ENCODE results near the gene C19orf12.

Gene C19orf12

GRCh38 chr19:29670255-29670654 lies 44.8 kb downstream of the C19orf12 start:
- in situ Hi-C loops (cut with MboI; ENCODE audit: low pct_unique_long_range_greater_than_20kb, low sequenced_read_pairs), result no loop called here
- no peak for DNase-seq

DNA sequence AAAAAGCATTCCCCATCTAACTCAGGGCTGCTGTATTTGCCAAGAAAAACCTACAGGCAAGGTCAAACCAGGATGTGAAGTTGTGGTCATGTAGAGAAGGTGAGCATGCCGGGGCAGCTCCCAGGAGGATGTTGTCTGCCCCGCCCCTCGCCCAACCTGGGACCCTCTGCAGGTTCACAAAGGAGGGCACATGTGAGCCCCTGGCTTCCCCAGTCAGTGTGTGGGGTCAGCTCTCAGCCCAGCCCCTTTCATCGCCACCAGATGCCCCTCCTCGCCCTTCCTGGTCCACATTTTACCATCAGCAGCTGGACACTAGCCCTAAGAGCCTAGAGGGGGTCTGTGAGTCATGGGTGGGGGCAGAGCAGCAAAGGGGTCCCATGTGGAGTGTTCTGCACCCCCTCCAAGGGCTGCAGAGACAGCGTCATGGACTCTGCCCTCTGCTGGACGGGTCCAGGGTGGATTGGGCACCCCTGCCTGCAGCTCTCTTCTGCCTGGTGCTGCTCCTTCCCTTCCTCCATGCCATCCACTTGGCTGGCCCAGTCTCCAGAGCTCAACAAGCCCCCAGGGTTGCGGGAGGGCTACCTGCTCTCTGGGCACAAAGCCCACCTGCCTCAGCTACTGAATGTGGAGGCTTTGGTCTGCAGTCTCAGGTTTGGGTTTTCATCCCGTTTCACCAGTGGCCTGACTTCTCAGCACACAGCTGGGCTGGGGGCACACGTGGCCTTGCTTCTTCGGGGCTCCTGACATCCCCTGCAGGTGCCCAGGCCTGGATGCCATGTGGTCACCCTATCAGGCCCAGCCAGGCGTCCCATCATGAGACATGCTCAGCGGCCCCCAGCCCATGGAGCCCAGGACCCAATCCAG lies 46.1 kb downstream of the C19orf12 start:
- in situ Hi-C loops (cut with MboI; ENCODE audit: low pct_unique_long_range_greater_than_20kb, low sequenced_read_pairs), result no loop called here
- no peak for DNase-seq

DNA sequence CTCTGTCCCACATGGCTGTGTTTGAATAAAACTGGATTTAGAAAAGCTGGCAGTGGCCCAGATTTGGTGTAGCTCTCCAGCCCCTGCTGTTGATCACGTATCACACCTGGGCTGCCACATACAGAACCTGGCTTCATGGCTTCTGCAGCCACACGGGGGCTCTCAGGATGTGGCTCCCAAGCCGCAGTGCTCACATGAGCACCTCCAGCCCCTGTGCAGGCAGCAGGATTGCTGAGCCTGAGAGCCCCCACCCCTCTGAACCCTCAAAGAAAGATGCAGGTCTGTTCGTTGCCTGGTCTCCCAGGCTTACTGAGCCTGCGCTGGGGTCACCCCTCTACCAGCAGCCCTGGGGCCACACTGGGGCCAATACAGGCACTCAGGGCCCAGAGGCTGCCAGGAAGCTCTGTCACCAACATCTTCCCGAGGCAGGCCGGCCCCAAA lies 47.1 kb downstream of the C19orf12 start:
- no peak for DNase-seq
- in situ Hi-C loops (cut with MboI; ENCODE audit: low pct_unique_long_range_greater_than_20kb, low sequenced_read_pairs), result no loop called here

DNA sequence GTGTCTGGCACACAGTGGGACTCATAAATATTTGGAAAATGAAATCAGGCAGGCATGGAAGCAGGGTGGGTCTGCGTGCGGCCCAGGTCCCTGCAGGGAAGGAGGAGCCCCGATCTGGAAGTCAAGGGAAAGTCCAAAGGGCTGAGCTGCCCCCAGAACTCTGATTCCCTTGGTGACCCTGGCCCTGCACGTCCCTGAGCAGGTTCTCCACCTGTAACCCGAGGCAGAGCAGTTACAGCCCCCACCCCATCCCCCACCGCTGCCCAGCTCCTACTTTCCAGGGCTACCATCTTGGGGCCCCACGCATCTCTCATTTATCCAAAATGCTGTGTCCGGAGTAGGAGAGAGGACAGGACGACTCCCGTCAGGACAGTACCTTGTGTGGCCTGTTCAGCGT lies 47.7 kb downstream of the C19orf12 start:
- no peak for DNase-seq
- in situ Hi-C loops (cut with MboI; ENCODE audit: low pct_unique_long_range_greater_than_20kb, low sequenced_read_pairs), result no loop called here

GRCh38 chr19:29666578-29667386 lies 48.3 kb downstream of the C19orf12 start:
- in situ Hi-C loops (cut with MboI; ENCODE audit: low pct_unique_long_range_greater_than_20kb, low sequenced_read_pairs), result no loop called here

GRCh38 chr19:29665826-29666577 lies 49.1 kb downstream of the C19orf12 start:
- DNase-seq, result peak; percentile 25
- in situ Hi-C loops (cut with MboI; ENCODE audit: low pct_unique_long_range_greater_than_20kb, low sequenced_read_pairs), result no loop called here

More at GRCh38 chr19:29666578-29667386, 48.3 kb downstream of the C19orf12 start:
- DNase-seq, result peak; percentile 45

- peak; percentile 88 for DNase-seq
- in situ Hi-C loops (cut with MboI; ENCODE audit: low pct_unique_long_range_greater_than_20kb, low sequenced_read_pairs), result no loop called here
These were observed 49.7 kb downstream of the C19orf12 start, which contains the start of gene PLEKHF1 for GRCh38 chr19:29665215-29665825. PLEKHF1 (plus strand) TSS chr19:29665461; CDS start chr19:29673840, 8,379 bp downstream.

DNA sequence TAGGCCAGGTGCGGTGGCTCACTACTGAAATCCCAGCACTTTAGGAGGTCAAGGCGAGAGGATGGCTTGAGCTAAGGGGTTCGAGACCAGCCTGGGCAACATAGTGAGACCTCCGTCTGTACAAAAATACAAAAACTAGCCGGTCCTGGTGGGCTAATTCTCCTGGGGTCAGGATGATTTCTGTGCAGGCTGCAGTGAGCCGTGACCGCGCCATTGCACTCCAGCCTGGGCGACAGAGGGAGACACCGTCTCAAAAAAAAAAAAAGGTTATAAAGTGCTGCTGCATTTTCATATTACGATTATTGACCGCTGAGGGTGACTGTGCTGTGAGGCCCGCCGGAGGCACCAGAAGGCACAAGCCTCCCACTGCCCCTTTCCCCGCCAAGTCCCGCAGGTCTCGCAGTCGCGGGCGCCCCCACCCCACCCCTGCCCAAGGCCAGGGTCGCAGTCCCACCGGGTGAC lies 50.3 kb downstream of the C19orf12 start:
- in situ Hi-C loops (cut with MboI; ENCODE audit: low pct_unique_long_range_greater_than_20kb, low sequenced_read_pairs), result no loop called here
- DNase-seq, result no peak

DNA sequence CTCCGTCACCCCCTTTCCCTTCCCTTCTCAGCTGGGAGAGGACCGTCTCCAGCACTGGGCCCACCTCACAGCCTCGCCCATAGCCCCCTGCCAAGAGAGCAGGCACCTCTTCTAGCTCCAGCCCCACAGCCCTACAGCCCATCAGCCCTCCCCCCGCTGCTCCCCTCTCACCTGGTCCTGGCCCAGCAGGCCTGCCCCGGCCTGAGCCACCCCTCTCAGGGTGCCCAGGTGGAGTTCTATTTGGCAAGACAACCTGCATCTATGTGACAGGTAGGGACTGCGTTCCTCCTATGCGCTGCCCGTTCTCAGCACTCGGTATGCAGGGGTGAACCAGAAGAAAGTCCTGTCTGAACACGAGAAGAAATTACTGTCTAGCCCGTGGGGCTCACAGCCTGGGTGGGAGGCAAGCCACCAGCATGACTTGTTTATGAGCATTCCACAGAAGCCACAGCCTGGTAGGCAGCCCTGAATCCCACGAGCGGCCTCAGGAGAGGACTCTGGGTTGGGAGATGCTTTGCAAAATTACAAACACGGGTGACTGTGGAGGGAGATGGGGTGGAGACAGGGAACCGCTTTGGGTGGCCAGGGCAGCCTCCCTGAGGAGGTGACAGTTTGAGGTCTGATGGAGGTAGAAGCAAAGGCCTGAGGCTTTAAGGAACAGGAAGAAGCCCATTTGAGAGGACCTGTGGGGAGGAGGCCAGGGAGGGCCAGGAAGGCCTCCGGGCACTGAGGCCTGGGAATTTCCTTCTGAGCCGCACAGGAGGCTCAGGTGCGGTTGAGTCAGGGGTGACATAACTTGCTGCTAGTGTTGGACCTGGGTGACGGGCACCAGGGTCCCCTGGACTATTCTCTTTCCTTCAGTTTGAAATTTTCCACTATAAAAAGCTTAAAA lies 51.0 kb downstream of the C19orf12 start:
- DNase-seq, result peak; percentile 19
- in situ Hi-C loops (cut with MboI; ENCODE audit: low pct_unique_long_range_greater_than_20kb, low sequenced_read_pairs), result no loop called here

- no peak for DNase-seq
- in situ Hi-C loops (cut with MboI; ENCODE audit: low pct_unique_long_range_greater_than_20kb, low sequenced_read_pairs), result no loop called here
These were observed 52.3 kb downstream of the C19orf12 start for GRCh38 chr19:29662604-29663404.

DNA sequence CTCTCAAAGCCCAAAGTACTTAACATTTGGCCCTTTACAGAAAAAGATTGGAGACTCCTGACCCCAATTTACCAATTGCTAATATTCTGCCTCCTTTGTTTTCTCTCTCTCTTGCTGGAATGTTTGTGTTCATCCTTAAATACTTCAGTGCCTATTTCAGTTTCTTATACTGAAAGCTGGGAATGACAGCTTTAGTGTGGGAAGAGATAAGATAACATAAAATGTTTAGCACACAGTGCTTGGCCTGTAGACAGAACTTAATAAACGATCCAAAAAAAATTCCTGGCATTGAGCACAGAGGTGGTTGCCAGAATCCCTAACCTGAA lies 52.8 kb downstream of the C19orf12 start:
- in situ Hi-C loops (cut with MboI; ENCODE audit: low pct_unique_long_range_greater_than_20kb, low sequenced_read_pairs), result no loop called here
- no peak for DNase-seq

DNA sequence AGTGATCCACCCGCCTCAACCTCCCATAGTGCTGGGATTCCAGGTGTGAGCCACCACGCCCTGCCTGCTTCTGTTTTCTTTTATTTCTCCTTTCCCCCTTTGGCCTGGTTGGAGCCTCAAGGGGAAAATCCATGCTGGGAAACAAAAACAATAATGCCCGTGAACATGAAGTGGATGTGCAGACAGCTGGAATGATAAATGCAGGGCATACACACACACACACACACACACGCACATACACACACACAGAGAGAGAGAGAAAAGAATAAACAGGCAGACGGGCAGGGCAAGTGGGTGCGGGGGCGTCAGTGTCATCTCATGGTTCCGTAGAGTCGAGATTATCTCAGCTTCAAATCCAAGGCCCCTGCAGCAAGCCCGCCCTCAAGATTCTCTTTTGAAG lies 54.2 kb downstream of the C19orf12 start:
- no peak for DNase-seq
- in situ Hi-C loops (cut with MboI; ENCODE audit: low pct_unique_long_range_greater_than_20kb, low sequenced_read_pairs), result no loop called here

DNA sequence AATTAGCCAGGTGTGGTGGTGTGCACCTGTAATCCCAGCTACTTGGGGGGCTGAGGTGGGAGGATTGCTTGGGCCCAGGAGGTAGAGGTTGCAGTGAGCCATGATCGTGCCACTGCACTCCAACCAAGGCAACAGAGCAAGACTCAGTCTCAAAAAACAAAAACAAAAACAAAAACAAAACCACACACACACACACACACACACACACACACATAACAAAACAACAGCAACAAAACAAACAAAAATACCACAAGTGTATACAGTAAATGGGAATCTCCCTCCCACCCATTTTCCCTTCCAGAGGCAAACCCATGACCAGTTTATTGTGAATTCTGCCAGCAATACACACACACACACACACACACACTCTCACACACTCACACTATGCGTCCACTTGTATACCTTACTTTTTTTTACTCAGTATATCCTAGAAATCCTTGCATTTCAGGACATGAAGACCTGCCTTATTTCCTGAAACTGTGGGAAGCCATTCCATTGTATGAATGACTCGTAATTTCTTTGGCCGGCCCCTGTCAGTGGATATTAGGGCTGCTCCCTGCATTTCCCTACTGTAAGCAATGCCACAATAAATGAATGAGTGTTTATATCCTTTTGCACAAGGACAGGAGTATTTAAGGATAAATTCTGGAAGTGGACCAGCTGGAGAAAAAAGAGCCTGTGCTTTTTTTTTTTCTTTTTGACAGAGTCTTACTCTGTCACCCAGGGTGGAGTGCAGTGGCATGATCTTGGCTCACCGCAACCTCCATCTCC lies 56.7 kb downstream of the C19orf12 start:
- DNase-seq, result no peak
- in situ Hi-C loops (cut with MboI; ENCODE audit: low pct_unique_long_range_greater_than_20kb, low sequenced_read_pairs), result no loop called here

GRCh38 chr19:29655648-29656335 lies 59.3 kb downstream of the C19orf12 start:
- no peak for DNase-seq
- in situ Hi-C loops (cut with MboI; ENCODE audit: low pct_unique_long_range_greater_than_20kb, low sequenced_read_pairs), result no loop called here

DNA sequence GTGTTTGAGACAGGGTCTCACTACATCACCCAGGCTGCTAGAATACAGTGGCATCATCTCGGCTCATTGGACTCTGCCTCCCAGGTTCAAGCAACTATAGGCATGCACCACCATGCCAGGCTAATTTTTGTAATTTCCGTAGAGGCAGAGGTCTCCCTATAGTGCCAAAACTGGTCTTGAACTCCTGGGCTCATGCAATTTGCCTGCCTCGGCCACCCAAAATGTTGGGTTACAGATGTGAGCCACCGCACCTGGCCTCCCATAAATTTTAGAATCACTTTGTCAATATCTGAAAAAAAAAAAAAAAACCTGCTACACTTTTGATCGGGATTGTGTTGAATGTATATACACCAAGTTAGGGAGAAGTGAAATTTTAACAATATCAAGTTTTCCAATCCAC lies 61.7 kb downstream of the C19orf12 start:
- no peak for DNase-seq
- in situ Hi-C loops (cut with MboI; ENCODE audit: low pct_unique_long_range_greater_than_20kb, low sequenced_read_pairs), result no loop called here
